OCI-LY3 (cell line): ENCODE results near the gene DCAF10.

Experiments
- H2AFZ ChIP-seq: fragments of 200-600, 300-600 bp; shearing (Covaris generic); 2 replicates; pipeline ENCODE4 v1.6.0; 2014; ENCODE audit warnings: antibody characterized with exemption, low read depth, low read length
- H3K27ac ChIP-seq: fragments of 200-600, 300-600 bp; sonication (generic); 2 replicates; pipeline ENCODE4 v1.5.1; 2014; ENCODE audit warnings: mild to moderate bottlenecking, low read length, moderate library complexity, mixed read lengths
- H3K27me3 ChIP-seq: fragments of 200-600, 300-600 bp; sonication (generic); 2 replicates; pipeline ENCODE4 v1.6.1; 2014; ENCODE audit warnings: low read depth, low read length, mixed read lengths
- H3K36me3 ChIP-seq: fragments of 200-600, 300-600 bp; sonication (generic); replicated peaks from 2 replicates; pipeline ENCODE3; 2014; ENCODE audit warnings: low read depth, low read length, mixed read lengths
- H3K4me1 ChIP-seq: fragments of 300-600, 200-600 bp; sonication (generic); 2 replicates; pipeline ENCODE4 v1.6.1; 2014; ENCODE audit warnings: low read length, mixed read lengths
- H3K4me2 ChIP-seq: fragments of 200-600, 300-600 bp; sonication (generic); 2 replicates; pipeline ENCODE4 v1.6.1; 2014; ENCODE audit warnings: low read length, mixed read lengths
- H3K4me3 ChIP-seq: fragments of 300-600, 200-600 bp; sonication (generic); 2 replicates; pipeline ENCODE4 v1.5.1; 2014; ENCODE audit warnings: antibody characterized with exemption, mild to moderate bottlenecking, low read length, moderate library complexity
- H3K79me2 ChIP-seq: fragments of 300-600, 200-600 bp; shearing (Covaris generic); 2 replicates; pipeline ENCODE4 v1.6.1; 2014; ENCODE audit warnings: mild to moderate bottlenecking, low read length, mixed read lengths
- H3K9ac ChIP-seq: fragments of 300-600, 200-600 bp; shearing (Covaris generic); 2 replicates; pipeline ENCODE4 v1.6.0; 2014; ENCODE audit warnings: mild to moderate bottlenecking, low read length, moderate library complexity
- H3K9me3 ChIP-seq: fragments of 200-600, 300-600 bp; shearing (Covaris generic); 2 replicates; pipeline ENCODE4 v1.6.1; 2014; ENCODE audit warnings: low read length, mixed read lengths; ENCODE audit not compliant: insufficient read depth
- H4K20me1 ChIP-seq: fragments of 200-600, 300-600 bp; sonication (generic); 2 replicates; pipeline ENCODE4 v1.6.1; 2016; ENCODE audit warnings: low read length, mixed read lengths; ENCODE audit not compliant: insufficient read depth
- EZH2phosphoT487 ChIP-seq: fragments of 200-600 bp; shearing (Covaris generic); IDR thresholded peaks from 2 replicates; pipeline ENCODE4 v1.6.1; 2018; ENCODE audit warnings: antibody characterized with exemption, mixed run types, low read depth
- TF ChIP-seq, protein P1 (sequence below): fragments of 200-600, 300-600 bp; sonication (generic); IDR thresholded peaks from 2 replicates; pipeline ENCODE4 v1.5.1; 2014; ENCODE audit warnings: antibody characterized with exemption, low read length, low read depth

Gene DCAF10

DNA sequence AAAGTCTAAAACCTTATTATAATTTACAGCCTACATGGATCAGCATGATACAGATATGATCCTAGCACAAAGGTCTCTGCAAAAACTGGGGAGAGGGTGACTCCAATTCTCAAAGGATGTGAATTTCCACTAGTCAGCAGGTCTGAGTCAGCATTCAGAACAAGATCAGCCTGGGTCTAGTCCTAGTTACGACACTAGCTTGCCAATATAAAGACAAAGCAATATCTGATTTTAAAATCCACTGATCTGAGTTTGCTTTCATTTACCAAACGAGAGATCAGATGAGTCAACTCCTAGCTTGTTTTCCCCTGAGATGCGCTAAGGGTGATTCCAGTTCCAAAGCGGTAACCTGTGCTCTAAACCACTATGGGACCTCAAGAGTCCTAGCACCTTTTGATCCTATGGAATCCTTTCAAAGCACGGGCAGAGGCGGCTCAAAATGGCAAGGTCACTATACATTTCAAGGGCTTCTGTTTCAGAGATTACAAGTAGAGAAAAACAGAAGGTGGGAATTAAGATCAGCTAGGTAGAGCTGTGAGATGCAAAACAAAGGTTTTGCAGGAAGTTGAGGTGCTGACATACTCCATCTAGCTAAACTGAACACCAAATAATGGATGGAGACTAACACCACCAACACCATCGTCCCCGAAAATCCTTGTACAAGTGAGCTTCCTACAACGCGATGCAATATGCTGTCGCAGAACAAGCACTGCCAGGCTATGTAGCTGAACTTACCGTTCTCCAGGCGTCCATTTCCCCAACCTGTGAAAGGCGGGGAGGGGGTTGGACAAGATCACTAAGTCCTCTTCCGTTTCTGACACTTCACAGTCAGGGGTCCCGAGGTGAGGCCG, 102.4 kb downstream of the DCAF10 start:
- H3K27me3 ChIP-seq: no peaks in the 10 kb centered on the region
- peak overlapping the region; percentile 86 for H3K9ac ChIP-seq
- peaks cover 6% of the 10 kb centered on the region; the same call in 1 of the 2 replicates for H4K20me1 ChIP-seq
- peak overlapping the region; percentile 83 for H3K27ac ChIP-seq
- H2AFZ ChIP-seq: peak overlapping the region; percentile 34; the same call in 1 of the 2 replicates
- TF ChIP-seq, protein P1, sequence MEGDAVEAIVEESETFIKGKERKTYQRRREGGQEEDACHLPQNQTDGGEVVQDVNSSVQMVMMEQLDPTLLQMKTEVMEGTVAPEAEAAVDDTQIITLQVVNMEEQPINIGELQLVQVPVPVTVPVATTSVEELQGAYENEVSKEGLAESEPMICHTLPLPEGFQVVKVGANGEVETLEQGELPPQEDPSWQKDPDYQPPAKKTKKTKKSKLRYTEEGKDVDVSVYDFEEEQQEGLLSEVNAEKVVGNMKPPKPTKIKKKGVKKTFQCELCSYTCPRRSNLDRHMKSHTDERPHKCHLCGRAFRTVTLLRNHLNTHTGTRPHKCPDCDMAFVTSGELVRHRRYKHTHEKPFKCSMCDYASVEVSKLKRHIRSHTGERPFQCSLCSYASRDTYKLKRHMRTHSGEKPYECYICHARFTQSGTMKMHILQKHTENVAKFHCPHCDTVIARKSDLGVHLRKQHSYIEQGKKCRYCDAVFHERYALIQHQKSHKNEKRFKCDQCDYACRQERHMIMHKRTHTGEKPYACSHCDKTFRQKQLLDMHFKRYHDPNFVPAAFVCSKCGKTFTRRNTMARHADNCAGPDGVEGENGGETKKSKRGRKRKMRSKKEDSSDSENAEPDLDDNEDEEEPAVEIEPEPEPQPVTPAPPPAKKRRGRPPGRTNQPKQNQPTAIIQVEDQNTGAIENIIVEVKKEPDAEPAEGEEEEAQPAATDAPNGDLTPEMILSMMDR: no peak
- TF ChIP-seq EZH2phosphoT487: no peak
- H3K36me3 ChIP-seq: peaks cover 6% of the 10 kb centered on the region
- H3K79me2 ChIP-seq: peaks cover 37% of the 10 kb centered on the region
- H3K9me3 ChIP-seq: no peaks in the 10 kb centered on the region
- H3K4me1 ChIP-seq: peaks cover 18% of the 10 kb centered on the region
- peak overlapping the region; percentile 93 for H3K4me3 ChIP-seq
- H3K4me2 ChIP-seq: peak overlapping the region; percentile 83

DNA sequence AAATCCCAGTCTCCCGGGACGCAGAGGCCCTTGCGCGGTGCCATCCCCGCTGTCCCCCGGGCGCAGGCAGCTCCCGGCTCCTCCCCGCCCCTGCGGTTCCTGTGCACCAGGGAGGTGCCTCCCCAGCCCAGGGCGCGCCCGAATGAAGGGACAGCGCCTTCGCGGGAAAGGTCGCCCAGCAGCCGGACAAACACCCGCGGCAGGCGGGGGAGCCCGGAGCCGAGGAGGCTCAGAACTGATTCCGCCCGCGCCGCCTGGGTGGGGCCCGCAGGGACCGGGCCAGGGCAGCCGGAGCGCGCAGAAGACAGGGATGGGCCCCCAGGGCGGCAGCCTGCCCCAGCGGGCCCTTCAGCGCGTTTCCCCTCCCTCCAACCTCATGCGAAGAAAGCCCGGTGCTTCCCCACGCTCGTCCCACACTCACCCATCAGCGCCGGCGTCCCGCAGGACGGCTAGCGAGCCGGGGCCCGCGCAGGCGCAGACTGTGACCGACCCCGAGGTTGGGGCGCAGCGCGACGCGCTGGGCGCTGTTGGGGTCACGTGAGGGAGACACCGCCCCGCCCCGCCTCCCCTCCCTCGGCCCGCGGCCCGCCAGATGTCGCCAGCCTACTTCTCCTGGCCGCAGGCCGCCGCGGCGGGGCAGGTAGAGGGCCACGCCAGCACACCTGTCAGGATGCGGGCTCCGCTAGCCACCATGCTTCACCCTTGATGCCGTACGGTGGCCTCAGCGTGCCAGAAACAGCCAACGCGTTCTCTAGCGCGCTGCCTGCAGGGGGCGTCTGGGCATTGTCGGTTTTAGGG, 103.2 kb downstream of the DCAF10 start, which contains the start of gene SLC25A51:
TSS of gene SLC25A51 (minus strand) at position 481 of the 798 bp plus-strand sequence. CDS start 15,577 bp downstream, outside the sequence.
- peaks cover 6% of the 10 kb centered on the region; the same call in 1 of the 2 replicates for H4K20me1 ChIP-seq
- no peaks in the 10 kb centered on the region for H3K27me3 ChIP-seq
- peak within 1 kb of the TSS; percentile 92 for H2AFZ ChIP-seq
- peaks cover 18% of the 10 kb centered on the region for H3K4me1 ChIP-seq
- peaks cover 37% of the 10 kb centered on the region for H3K79me2 ChIP-seq
- peak within 1 kb of the TSS; percentile 83 for H3K27ac ChIP-seq
- H3K4me2 ChIP-seq: peak within 1 kb of the TSS; percentile 83
- no peaks in the 10 kb centered on the region for H3K9me3 ChIP-seq
- peak within 1 kb of the TSS; percentile 93 for H3K4me3 ChIP-seq
- no peak for TF ChIP-seq EZH2phosphoT487
- TF ChIP-seq, protein P1: peak; percentile 95
- H3K9ac ChIP-seq: peak within 1 kb of the TSS; percentile 86
- peaks cover 3% of the 10 kb centered on the region for H3K36me3 ChIP-seq

DNA sequence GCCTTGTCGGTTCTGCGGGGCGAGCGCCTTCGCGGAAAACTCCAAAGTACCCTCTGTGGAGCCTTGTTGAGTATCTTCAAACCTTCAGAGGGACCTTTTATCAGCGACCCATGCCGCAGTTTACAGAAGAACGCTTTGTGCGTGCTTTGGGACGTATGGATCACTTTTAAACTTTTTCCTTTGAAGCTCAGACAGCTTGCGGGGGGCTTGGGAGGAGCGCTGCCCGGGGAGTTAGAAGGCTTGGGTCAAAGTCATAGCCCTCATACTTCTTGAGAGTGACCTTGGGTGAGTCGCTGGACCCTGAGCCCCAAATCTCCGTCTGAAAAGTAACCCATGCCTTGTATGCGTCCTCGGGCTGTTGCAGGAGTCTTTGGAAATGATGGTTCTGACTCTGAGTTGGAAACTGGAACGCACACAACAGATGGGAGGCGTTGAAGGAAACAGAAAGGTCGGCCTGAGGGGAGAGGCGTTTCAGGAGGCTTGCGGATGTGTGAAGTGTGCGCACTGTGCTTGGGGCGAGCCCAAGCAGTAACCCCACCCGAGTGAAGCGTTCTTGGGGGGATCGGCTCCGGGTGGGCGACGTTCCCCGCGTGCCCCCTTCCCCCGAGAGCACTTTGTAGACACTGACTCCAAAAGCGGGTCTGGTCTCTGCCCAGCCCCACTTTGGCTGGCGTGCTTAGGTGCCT, 104.0 kb downstream of the DCAF10 start:
- H2AFZ ChIP-seq: peak overlapping the region; percentile 92
- H3K9ac ChIP-seq: peak overlapping the region; percentile 86
- peaks cover 6% of the 10 kb centered on the region; the same call in 1 of the 2 replicates for H4K20me1 ChIP-seq
- peaks cover 21% of the 10 kb centered on the region for H3K4me1 ChIP-seq
- H3K27ac ChIP-seq: peak overlapping the region; percentile 83
- TF ChIP-seq EZH2phosphoT487: no peak
- TF ChIP-seq, protein P1: no peak
- H3K79me2 ChIP-seq: peaks cover 37% of the 10 kb centered on the region
- H3K27me3 ChIP-seq: no peaks in the 10 kb centered on the region
- peak overlapping the region; percentile 83 for H3K4me2 ChIP-seq
- H3K36me3 ChIP-seq: no peaks in the 10 kb centered on the region
- peak overlapping the region; percentile 93 for H3K4me3 ChIP-seq
- H3K9me3 ChIP-seq: no peaks in the 10 kb centered on the region
